HepG2 (cell line): Measurements from ENCODE around the gene FILIP1. TPM values are rescaled to one million over a fixed set of nuclear protein-coding genes. Genes with fewer than 3 reads are reported as not detected.

Experiments used
- ESRRA ChIP-seq: sonication (generic); formaldehyde crosslinking; IDR thresholded peaks from 2 replicates; pipeline ENCODE4 v1.5.1; 2020; ENCODE audit warnings: mild to moderate bottlenecking, low read depth, missing genetic modification reagents
- FOSL2 ChIP-seq: sonication (generic); formaldehyde crosslinking; IDR thresholded peaks from 2 replicates; pipeline ENCODE4 v1.4.0; 2020; ENCODE audit warnings: missing genetic modification reagents
- ISL2 ChIP-seq: sonication (generic); formaldehyde crosslinking; IDR thresholded peaks from 2 replicates; pipeline ENCODE4 v1.5.0; 2020; ENCODE audit warnings: missing genetic modification reagents
- JUND ChIP-seq: sonication (generic); formaldehyde crosslinking; IDR thresholded peaks from 2 replicates; pipeline ENCODE4 v1.8.0; 2022; ENCODE audit warnings: mild to moderate bottlenecking, missing genetic modification reagents
- KAT8 ChIP-seq: IDR thresholded peaks from 2 replicates; pipeline ENCODE4 v1.6.1; 2016; ENCODE audit warnings: missing genetic modification reagents, missing compliant biosample characterization
- MBNL3 ChIP-seq: fragments of 250-450 bp; sonication (Bioruptor Pico); conservative IDR thresholded peaks from 2 replicates; pipeline ENCODE4 v1.8.0; 2022; ENCODE audit warnings: mild to moderate bottlenecking, inconsistent platforms
- NRL ChIP-seq: sonication (generic); formaldehyde crosslinking; IDR thresholded peaks from 2 replicates; pipeline ENCODE4 v1.5.0; 2020; ENCODE audit warnings: missing genetic modification reagents, mild to moderate bottlenecking, moderate library complexity, borderline replicate concordance
- PCBP1 ChIP-seq: fragments of 200-400 bp; formaldehyde crosslinking; IDR thresholded peaks from 2 replicates; pipeline ENCODE4 v1.6.1; 2017; ENCODE audit warnings: mild to moderate bottlenecking, low read depth, low read length, borderline replicate concordance
- REXO4 ChIP-seq: sonication (generic); formaldehyde crosslinking; IDR thresholded peaks from 2 replicates; pipeline ENCODE4 v1.8.0; 2022; ENCODE audit warnings: missing genetic modification reagents, mild to moderate bottlenecking, borderline replicate concordance
- SAFB2 ChIP-seq: sonication (generic); formaldehyde crosslinking; IDR thresholded peaks from 2 replicates; pipeline ENCODE4 v1.5.1; 2020; ENCODE audit warnings: missing genetic modification reagents, low read depth, mild to moderate bottlenecking, borderline replicate concordance
- SAP130 ChIP-seq: IDR thresholded peaks from 2 replicates; pipeline ENCODE4 v1.6.1; 2016; ENCODE audit warnings: low read depth
- SKI ChIP-seq: fragments of 450-650 bp; IDR thresholded peaks from one replicate; pipeline ENCODE4 v1.6.1; 2018; ENCODE audit warnings: mild to moderate bottlenecking; ENCODE audit not compliant: partially characterized antibody
- SUZ12 ChIP-seq: fragments of 150-350 bp; IDR thresholded peaks from 2 replicates; pipeline ENCODE4 v1.6.1; 2014; ENCODE audit warnings: low read depth, low read length
- TEAD3 ChIP-seq: optimal IDR thresholded peaks from 2 replicates; pipeline ENCODE3; 2016; ENCODE audit warnings: borderline replicate concordance
- ZFX ChIP-seq: sonication (generic); formaldehyde crosslinking; IDR thresholded peaks from 2 replicates; pipeline ENCODE4 v1.4.0; 2020; ENCODE audit warnings: mild to moderate bottlenecking, low read depth, missing genetic modification reagents, moderate library complexity
- ZKSCAN5 ChIP-seq: sonication (generic); formaldehyde crosslinking; IDR thresholded peaks from 2 replicates; pipeline ENCODE4 v1.5.1; 2020; ENCODE audit warnings: mild to moderate bottlenecking, missing genetic modification reagents
- ZNF225 ChIP-seq: sonication (generic); formaldehyde crosslinking; IDR thresholded peaks from 2 replicates; pipeline ENCODE4 v1.4.0; 2020; ENCODE audit warnings: mild to moderate bottlenecking, missing genetic modification reagents
- ZNF235 ChIP-seq: sonication (generic); formaldehyde crosslinking; IDR thresholded peaks from 2 replicates; pipeline ENCODE4 v1.8.1; 2023; ENCODE audit warnings: mild to moderate bottlenecking, missing genetic modification reagents, borderline replicate concordance
- ZNF274 ChIP-seq: sonication (generic); formaldehyde crosslinking; IDR thresholded peaks from 2 replicates; pipeline ENCODE4 v1.5.1; 2020; ENCODE audit warnings: mild to moderate bottlenecking, missing genetic modification reagents
- ZNF282 ChIP-seq: fragments of 450-650 bp; IDR thresholded peaks from 2 replicates; pipeline ENCODE4 v1.6.1; 2018; ENCODE audit not compliant: partially characterized antibody
- ZNF430 ChIP-seq: sonication (generic); formaldehyde crosslinking; IDR thresholded peaks from 2 replicates; pipeline ENCODE4 v1.9.0; 2021; ENCODE audit warnings: mild to moderate bottlenecking, missing genetic modification reagents
- ZNF432 ChIP-seq: sonication (generic); formaldehyde crosslinking; IDR thresholded peaks from 2 replicates; pipeline ENCODE4 v1.5.0; 2020; ENCODE audit warnings: missing genetic modification reagents, mild to moderate bottlenecking, borderline replicate concordance
- ZNF44 ChIP-seq: sonication (generic); formaldehyde crosslinking; IDR thresholded peaks from 2 replicates; pipeline ENCODE4 v1.5.1; 2020; ENCODE audit warnings: mild to moderate bottlenecking, missing genetic modification reagents
- ZNF451 ChIP-seq: sonication (generic); formaldehyde crosslinking; IDR thresholded peaks from 2 replicates; pipeline ENCODE4 v1.5.0; 2020; ENCODE audit warnings: mild to moderate bottlenecking, missing genetic modification reagents
- ZNF670 ChIP-seq: sonication (generic); formaldehyde crosslinking; IDR thresholded peaks from 2 replicates; pipeline ENCODE4 v1.8.0; 2022; ENCODE audit warnings: mild to moderate bottlenecking, missing genetic modification reagents, borderline replicate concordance
- ZSCAN9 ChIP-seq: IDR thresholded peaks from 2 replicates; pipeline ENCODE4 v1.6.1; 2016; ENCODE audit warnings: borderline replicate concordance
- polyA plus RNA-seq, 8 experiments: library from polyadenylated mRNA; depleted of rRNA in 3 of 8; stranded (reverse) in 7 of 8; unstranded in 1 of 8; fragments of >200 nt; fragmentation: Illumina TruSeq in 4 of 8; extraction: Trizol in 4 of 8; gene quantifications; 2 replicates each; pipeline versions ENCODE4 v1.2.1 to v1.2.3, GENCODE V29; 2011 to 2016; ENCODE audit warnings: low read depth in 4 of 8, missing spikeins in 1 of 8, mixed read lengths in 1 of 8; ENCODE audit not compliant: insufficient read depth in 1 of 8
- total RNA-seq, 5 experiments: library from RNA; depleted of rRNA; stranded (reverse); fragments of >200 nt; fragmentation: Illumina TruSeq; extraction: Trizol; gene quantifications; 2 replicates each; pipeline ENCODE4 v1.2.3, GENCODE V29; 2016; ENCODE audit warnings: low read depth in 1 of 5
- TF ChIP-seq, protein P1 (sequence below): sonication (generic); formaldehyde crosslinking; IDR thresholded peaks from 2 replicates; pipeline ENCODE4 v1.5.1; 2020; ENCODE audit warnings: missing genetic modification reagents, mild to moderate bottlenecking, borderline replicate concordance
- TF ChIP-seq, protein P2 (sequence below): sonication (generic); formaldehyde crosslinking; IDR thresholded peaks from 2 replicates; pipeline ENCODE4 v1.4.0; 2020; ENCODE audit warnings: low read depth, mild to moderate bottlenecking, missing genetic modification reagents

The FILIP1 gene
- total and polyA plus RNA-seq, 2 of the 13 experiments (the other 11 are each of a cell fraction or from before 2014, with no cell fraction given): not detected

DNA sequence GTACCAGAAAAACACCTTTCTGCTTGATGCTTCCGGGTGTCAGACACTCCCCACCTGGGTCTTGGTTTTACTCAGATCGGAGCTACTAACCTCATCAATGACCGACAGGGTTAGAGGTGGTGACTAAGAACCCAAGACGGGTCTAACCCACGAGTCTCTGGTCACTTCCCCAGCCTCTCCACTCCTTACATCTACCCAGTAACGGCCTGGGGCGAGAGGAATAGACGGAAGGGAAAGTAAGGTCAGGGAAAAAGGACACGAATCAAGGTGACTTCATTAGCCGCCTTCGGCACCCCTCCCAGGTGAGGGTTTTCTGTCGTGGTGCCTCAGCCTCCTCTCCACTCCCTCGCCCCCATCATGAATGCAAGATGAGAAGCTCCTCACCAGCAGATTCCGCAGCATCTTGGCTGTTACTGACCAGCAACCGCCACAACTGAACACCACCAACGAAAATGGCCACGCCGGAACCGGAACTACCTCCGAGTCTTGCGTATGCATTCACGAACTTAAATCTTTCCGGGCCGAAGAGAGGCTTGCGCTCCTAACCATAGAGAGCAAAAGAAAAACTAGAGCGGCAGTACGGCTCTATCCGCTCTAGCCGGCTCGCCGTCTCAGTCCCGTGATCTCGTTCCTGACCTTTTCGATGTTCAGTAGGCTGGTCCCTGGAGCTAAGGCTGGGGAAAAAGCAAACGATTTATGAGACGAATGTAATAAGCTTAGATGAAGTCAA, 250.1 kb downstream of the FILIP1 start, which contains the start of gene COX7A2 (continued):
- TF ChIP-seq MBNL3 (no peak), FOSL2 (CRISPR knock-in tag) (peak; percentile 55; the same call in 1 of the 2 replicates), ZNF274 (CRISPR knock-in tag) (peak; percentile 82), TEAD3 (CRISPR knock-in tag) (peak; percentile 79), ISL2 (CRISPR knock-in tag) (peak; percentile 71), JUND (CRISPR knock-in tag) (no peak), ZNF282 (no peak), ZNF432 (CRISPR knock-in tag) (no peak), ZNF430 (CRISPR knock-in tag) (peak; percentile 87), SKI (no peak), SAP130 (CRISPR knock-in tag) (peak; percentile 95), PCBP1 (no peak), ZNF44 (peak; percentile 53; the same call in 1 of the 2 replicates), ZNF451 (no peak), NRL (CRISPR knock-in tag) (no peak; the same call in 1 of the 2 replicates), SAFB2 (no peak), ZNF670 (CRISPR knock-in tag) (peak; percentile 51; the same call in 1 of the 2 replicates), ZSCAN9 (CRISPR knock-in tag) (peak; percentile 57; the same call in 1 of the 2 replicates), ESRRA (CRISPR knock-in tag) (no peak), ZFX (peak; percentile 71; the same call in 1 of the 2 replicates), ZNF225 (CRISPR knock-in tag) (no peak), ZNF235 (no peak), ZKSCAN5 (CRISPR knock-in tag) (no peak), KAT8 (CRISPR knock-in tag) (peak; percentile 98), SUZ12 (no peak), REXO4 (no peak)
- TF ChIP-seq, protein P1, sequence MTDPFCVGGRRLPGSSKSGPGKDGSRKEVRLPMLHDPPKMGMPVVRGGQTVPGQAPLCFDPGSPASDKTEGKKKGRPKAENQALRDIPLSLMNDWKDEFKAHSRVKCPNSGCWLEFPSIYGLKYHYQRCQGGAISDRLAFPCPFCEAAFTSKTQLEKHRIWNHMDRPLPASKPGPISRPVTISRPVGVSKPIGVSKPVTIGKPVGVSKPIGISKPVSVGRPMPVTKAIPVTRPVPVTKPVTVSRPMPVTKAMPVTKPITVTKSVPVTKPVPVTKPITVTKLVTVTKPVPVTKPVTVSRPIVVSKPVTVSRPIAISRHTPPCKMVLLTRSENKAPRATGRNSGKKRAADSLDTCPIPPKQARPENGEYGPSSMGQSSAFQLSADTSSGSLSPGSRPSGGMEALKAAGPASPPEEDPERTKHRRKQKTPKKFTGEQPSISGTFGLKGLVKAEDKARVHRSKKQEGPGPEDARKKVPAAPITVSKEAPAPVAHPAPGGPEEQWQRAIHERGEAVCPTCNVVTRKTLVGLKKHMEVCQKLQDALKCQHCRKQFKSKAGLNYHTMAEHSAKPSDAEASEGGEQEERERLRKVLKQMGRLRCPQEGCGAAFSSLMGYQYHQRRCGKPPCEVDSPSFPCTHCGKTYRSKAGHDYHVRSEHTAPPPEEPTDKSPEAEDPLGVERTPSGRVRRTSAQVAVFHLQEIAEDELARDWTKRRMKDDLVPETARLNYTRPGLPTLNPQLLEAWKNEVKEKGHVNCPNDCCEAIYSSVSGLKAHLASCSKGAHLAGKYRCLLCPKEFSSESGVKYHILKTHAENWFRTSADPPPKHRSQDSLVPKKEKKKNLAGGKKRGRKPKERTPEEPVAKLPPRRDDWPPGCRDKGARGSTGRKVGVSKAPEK (CRISPR knock-in tag): no peak
- TF ChIP-seq, protein P2, sequence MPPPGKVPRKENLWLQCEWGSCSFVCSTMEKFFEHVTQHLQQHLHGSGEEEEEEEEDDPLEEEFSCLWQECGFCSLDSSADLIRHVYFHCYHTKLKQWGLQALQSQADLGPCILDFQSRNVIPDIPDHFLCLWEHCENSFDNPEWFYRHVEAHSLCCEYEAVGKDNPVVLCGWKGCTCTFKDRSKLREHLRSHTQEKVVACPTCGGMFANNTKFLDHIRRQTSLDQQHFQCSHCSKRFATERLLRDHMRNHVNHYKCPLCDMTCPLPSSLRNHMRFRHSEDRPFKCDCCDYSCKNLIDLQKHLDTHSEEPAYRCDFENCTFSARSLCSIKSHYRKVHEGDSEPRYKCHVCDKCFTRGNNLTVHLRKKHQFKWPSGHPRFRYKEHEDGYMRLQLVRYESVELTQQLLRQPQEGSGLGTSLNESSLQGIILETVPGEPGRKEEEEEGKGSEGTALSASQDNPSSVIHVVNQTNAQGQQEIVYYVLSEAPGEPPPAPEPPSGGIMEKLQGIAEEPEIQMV (CRISPR knock-in tag): no peak
